Ishikawa (cell line): ENCODE results near the gene NR3C2.

Source experiments
- EGR1 ChIP-seq: IDR thresholded peaks from 2 replicates; pipeline ENCODE4 v1.6.1; 2012
- EP300 ChIP-seq: IDR thresholded peaks from 2 replicates; pipeline ENCODE4 v1.6.1; 2012; ENCODE audit warnings: borderline replicate concordance
- FOXM1 ChIP-seq: IDR thresholded peaks from 2 replicates; pipeline ENCODE4 v1.6.1; 2012; ENCODE audit warnings: low read depth, borderline replicate concordance
- NFIC ChIP-seq: IDR thresholded peaks from 2 replicates; pipeline ENCODE4 v1.6.1; 2012
- RAD21 ChIP-seq: IDR thresholded peaks from 2 replicates; pipeline ENCODE4 v1.6.1; 2012; ENCODE audit warnings: low read depth
- TAF1 ChIP-seq: IDR thresholded peaks from 2 replicates; pipeline ENCODE4 v1.6.1; 2012; ENCODE audit warnings: low read depth, mild to moderate bottlenecking
- TCF12 ChIP-seq: IDR thresholded peaks from 2 replicates; pipeline ENCODE4 v1.6.1; 2012; ENCODE audit warnings: low read depth
- TEAD4 ChIP-seq: IDR thresholded peaks from 2 replicates; pipeline ENCODE4 v1.6.1; 2012
- YY1 ChIP-seq: IDR thresholded peaks from 2 replicates; pipeline ENCODE4 v1.6.1; 2012; ENCODE audit warnings: low read depth
- ZBTB7A ChIP-seq: IDR thresholded peaks from 2 replicates; pipeline ENCODE4 v1.6.1; 2012; ENCODE audit warnings: low read depth
- TF ChIP-seq, protein P1 (sequence below): IDR thresholded peaks from 2 replicates; pipeline ENCODE4 v1.6.1; 2012; ENCODE audit warnings: low read depth, mild to moderate bottlenecking
- TF ChIP-seq, protein P2 (sequence below): IDR thresholded peaks from 2 replicates; pipeline ENCODE4 v1.6.1; 2012

DNA sequence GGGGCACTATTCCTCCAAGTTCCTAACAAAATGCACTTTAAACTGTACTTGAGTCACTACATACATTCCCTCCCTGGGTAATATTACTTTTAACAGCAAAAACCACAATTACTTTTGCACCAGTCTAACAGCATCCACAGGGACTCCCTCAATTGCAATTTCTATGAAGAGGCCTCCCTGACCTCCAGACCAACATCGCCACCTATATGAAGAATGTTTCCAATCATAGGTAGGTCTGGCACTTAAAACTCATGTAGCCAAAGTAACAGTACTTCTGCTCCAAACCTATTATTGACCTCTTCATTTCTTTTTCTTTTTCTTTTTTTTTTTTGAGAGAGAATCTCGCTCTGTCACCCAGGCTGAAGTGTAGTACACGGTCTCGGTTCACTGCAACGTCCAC lies 15.6 kb downstream of the NR3C2 start:
- TF ChIP-seq EP300 = no peak
- no peak for TF ChIP-seq TCF12
- no peak for TF ChIP-seq TAF1
- TF ChIP-seq, protein P1, sequence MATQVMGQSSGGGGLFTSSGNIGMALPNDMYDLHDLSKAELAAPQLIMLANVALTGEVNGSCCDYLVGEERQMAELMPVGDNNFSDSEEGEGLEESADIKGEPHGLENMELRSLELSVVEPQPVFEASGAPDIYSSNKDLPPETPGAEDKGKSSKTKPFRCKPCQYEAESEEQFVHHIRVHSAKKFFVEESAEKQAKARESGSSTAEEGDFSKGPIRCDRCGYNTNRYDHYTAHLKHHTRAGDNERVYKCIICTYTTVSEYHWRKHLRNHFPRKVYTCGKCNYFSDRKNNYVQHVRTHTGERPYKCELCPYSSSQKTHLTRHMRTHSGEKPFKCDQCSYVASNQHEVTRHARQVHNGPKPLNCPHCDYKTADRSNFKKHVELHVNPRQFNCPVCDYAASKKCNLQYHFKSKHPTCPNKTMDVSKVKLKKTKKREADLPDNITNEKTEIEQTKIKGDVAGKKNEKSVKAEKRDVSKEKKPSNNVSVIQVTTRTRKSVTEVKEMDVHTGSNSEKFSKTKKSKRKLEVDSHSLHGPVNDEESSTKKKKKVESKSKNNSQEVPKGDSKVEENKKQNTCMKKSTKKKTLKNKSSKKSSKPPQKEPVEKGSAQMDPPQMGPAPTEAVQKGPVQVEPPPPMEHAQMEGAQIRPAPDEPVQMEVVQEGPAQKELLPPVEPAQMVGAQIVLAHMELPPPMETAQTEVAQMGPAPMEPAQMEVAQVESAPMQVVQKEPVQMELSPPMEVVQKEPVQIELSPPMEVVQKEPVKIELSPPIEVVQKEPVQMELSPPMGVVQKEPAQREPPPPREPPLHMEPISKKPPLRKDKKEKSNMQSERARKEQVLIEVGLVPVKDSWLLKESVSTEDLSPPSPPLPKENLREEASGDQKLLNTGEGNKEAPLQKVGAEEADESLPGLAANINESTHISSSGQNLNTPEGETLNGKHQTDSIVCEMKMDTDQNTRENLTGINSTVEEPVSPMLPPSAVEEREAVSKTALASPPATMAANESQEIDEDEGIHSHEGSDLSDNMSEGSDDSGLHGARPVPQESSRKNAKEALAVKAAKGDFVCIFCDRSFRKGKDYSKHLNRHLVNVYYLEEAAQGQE = no peak
- TF ChIP-seq EGR1 = no peak
- TF ChIP-seq RAD21 = peak; percentile 56
- TF ChIP-seq, protein P2, sequence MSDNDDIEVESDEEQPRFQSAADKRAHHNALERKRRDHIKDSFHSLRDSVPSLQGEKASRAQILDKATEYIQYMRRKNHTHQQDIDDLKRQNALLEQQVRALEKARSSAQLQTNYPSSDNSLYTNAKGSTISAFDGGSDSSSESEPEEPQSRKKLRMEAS = no peak
- TF ChIP-seq YY1 = no peak
- no peak for TF ChIP-seq FOXM1
- TF ChIP-seq TEAD4 = no peak
- no peak for TF ChIP-seq ZBTB7A
- TF ChIP-seq NFIC = no peak
